HG02759 (cell line): ENCODE data around the gene TMEM80.
"Not testable (repeated sequence)": the region's sequence is repeated elsewhere in the genome, so short reads cannot be mapped to it uniquely, and the experiment has no call there.

Source experiments
- ATAC-seq: cut with Tn5 transposase; IDR thresholded peaks from one replicate; pipeline ENCODE4 v1.9.1; 2021; ENCODE audit warnings: mild to moderate bottlenecking, moderate library complexity; ENCODE audit not compliant: unreplicated experiment

TMEM80 gene

DNA sequence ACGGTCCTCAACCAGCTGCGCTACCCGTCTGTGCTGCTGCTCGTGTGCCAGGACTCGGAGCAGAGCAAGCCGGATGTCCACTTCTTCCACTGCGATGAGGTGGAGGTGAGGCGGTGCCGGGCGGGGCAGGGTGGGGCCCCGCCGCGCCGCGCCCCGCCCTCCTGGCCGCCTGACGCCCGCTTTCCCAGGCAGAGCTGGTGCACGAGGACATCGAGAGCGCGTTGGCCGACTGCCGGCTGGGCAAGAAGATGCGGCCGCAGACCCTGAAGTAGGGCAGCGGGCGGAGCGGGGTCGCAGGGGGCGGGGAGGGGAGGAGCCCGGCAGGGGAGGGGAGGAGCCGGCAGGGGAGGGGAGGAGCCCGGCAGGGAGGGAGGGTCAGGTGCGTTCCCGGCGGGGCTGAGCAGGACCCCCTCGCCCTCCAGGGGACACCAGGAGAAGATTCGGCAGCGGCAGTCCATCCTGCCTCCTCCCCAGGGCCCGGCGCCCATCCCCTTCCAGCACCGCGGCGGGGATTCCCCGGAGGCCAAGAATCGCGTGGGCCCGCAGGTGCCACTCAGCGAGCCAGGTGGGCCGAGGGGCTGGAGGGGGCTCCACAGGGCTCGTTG is 25.1 kb downstream of the TMEM80 start:
- ATAC-seq = no peak

- ATAC-seq = no peak
Observed at GRCh38 chr11:721247-721740, 25.7 kb downstream of the TMEM80 start.

DNA sequence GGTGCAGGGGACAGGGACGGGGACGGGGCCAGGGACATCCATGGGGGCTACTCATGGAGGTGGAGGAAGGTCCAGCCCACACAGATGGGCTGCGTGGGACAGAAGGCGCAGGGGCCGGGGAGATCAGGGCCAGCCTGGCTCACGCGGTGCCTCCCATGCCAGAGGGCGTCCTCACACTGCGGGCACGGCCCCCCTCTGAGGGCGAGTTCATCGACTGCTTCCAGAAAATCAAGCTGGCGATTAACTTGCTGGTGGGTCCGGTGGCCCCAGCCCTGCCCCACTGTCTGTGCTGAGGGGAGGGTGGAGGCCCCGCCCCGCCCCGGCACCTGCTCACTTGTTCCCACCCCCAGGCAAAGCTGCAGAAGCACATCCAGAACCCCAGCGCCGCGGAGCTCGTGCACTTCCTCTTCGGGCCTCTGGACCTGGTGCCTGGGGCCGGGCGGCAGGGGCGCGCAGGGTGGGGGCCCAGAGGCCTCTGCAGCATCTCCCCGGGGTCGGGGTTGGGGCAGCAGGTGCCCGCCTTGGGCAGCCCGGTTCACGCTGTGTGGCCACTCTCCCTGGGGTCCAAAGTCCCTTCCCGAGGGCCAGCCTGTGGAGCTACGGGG is 26.2 kb downstream of the TMEM80 start:
- no peak for ATAC-seq

DNA sequence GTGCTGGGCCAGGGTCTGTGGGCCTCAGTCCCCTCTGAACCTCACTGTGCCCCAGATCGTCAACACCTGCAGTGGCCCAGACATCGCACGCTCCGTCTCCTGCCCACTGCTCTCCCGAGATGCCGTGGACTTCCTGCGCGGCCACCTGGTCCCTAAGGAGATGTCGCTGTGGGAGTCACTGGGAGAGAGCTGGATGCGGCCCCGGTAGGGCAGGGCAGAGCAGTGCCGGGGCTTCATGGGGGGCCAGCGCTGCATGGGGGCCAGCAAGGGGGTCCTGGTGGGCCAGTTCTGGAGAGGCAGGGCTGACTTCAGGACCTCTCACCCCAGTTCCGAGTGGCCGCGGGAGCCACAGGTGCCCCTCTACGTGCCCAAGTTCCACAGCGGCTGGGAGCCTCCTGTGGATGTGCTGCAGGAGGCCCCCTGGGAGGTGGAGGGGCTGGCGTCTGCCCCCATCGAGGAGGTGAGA is 26.8 kb downstream of the TMEM80 start:
- no peak for ATAC-seq

DNA sequence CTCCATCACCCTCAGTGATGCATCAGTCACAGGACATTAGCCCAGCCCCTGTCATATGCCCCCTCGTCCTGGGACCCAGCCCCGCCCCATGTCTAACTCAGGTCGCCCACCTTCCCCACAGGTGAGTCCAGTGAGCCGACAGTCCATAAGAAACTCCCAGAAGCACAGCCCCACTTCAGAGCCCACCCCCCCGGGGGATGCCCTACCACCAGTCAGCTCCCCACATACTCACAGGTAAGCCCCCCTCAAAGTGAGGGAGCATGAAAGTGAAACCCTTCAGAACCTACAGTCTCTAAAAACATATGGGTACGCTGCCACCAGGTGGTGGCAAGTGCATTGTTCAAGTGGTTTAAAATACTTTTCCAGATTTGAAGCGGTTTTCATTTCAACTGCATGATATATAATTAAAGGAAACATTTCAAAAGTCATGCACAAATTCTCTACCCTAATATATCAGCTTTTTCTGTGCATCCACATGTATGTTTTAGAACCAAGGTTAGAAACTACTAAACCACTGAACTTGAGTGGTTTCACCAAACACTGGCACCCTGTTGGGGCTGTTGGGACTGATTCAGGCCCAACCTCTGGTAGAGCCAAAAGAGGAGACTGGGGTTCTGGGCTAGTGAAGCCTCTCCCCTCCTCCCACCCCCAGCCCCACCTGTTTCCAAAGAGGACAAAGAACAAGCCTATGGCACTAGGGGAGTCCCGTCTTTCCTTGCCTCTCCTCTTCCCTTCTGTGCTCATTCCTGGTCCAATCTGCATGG is 27.7 kb downstream of the TMEM80 start:
- ATAC-seq = no peak

DNA sequence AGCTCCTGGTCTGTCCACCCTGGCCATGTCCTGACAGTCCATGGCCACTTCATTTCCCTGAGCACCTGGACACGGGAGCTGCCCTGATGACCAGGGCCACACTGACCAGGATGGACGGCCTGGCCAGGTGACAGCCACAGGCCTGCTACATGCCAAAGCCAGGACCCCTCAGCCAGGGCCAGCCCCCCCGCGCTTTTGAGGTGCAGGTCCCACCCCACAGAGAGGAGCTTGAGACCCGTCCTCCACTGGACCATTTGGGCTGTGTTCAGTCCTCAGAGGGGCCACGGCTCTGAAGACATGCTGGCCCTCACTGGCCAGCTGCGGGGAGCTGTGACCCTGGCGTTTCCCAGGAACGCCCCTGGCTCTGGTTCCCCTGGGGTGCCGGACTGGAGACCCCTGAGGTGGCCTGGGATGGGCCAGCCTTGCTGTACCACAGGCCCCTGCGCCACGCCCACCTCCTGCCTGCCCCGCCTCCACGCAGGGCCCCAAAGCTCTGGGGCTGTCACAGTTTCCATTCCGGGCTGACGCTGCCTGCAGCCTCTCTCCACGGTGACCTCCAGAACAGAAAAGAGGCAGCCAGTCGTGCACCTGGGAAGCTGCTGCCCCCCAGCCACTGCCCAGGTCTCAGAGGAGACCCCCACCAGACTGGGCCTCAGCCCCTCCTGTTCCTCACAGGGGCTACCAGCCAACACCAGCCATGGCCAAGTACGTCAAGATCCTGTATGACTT is 28.6 kb downstream of the TMEM80 start:
- no peak for ATAC-seq

DNA sequence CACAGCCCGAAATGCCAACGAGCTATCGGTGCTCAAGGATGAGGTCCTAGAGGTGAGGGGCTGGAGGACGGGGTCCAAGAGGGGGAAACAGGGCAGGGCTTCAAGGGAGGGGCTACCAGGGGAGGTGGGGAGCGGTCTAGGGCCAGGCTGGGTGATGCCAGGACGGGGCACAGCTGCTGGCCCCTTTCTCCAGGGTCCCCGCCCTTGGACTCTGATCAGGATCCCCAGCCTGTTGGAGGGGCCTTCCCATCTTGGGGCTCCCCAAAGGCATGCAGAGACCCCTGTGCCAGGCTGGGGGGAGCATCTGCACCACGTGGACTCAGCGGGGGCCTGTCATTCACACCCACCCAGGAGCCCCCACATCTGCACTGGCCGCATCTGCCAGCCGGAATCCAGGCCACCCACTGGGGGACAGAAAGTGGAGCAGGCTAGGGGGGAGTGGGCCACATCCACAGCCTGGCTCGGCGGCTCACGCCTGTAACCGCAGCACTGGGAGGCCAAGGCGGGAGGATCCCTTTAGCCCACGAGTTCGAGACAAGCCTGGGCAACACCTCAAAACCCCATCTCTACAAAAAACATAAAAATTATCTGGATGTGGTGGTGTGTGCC is 29.3 kb downstream of the TMEM80 start:
- ATAC-seq = no peak

DNA sequence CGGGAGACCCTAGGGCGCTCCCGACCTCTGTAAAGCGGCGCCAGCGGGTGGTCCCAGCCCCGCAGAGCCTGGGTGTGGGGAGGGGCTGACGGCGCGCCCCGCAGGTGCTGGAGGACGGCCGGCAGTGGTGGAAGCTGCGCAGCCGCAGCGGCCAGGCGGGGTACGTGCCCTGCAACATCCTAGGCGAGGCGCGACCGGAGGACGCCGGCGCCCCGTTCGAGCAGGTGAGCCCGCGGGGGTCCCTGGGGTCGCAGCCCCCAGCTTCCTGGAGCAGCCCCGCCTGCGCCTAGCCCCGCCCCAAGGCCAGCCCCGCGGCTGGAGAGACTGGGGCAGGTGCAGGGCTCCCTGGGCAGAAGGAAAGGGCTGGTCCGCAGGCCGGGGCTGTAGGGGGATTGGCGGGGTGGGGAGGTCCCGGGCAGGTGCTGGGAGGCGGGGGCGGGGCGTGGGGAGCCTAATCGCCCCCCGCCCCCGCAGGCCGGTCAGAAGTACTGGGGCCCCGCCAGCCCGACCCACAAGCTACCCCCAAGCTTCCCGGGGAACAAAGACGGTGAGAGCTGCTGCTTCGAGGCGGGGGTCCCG is 30.1 kb downstream of the TMEM80 start:
- ATAC-seq = no peak

- ATAC-seq = no peak
Observed at GRCh38 chr11:726278-727220, 30.9 kb downstream of the TMEM80 start.

- ATAC-seq = no peak
Observed at GRCh38 chr11:727281-727701, 31.7 kb downstream of the TMEM80 start.

GRCh38 chr11:727859-728748 is 32.5 kb downstream of the TMEM80 start:
- no peak for ATAC-seq

GRCh38 chr11:728901-729491 is 33.4 kb downstream of the TMEM80 start:
- ATAC-seq = no peak

DNA sequence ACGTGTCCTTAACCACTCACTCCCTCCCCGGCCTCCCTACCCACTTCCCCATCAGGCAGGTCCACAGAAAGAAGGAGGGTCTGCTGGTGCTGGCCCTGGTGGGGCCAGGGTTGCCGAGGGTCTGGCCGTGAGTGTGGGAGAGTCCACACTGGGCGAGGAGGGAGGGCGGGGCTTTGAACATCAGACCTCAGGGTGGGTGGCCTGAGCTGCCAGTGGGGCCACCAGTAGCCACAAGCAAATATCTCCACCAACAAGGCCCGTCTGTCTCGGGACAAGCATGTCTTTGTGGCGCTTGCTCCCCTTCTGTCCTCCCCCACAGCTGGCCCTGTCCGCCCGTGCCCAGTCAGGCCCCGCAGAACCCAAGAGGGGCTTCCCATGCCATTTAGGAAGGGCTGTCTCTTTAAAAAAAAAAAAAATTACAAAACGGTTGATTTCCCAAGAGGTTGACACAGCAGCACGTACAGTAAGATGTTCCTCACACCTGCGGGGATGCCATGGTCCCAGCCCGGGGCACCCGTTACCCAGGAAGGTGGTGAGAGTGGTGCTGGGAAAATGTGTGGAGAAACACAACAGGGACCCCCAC is 34.0 kb downstream of the TMEM80 start:
- no peak for ATAC-seq

GRCh38 chr11:733072-733471 is 37.5 kb downstream of the TMEM80 start:
- ATAC-seq = no peak

DNA sequence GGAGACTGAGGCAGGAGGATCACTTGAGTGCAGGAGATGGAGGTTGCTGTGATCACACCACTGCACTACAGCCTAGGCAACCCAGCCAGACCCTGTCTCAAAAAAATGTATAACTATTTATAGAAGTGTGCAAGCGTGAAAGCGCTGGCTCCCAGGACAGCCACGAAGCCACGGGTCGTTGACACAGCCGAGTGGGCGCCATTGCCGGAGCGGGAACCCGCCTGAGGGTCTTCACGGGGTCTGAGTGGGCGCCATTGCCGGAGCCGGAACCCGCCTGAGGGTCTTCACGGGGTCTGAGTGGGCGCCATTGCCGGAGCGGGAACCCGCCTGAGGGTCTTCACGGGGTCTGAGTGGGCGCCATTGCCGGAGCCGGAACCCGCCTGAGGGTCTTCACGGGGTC is 38.9 kb downstream of the TMEM80 start:
- ATAC-seq = not testable (repeated sequence)

DNA sequence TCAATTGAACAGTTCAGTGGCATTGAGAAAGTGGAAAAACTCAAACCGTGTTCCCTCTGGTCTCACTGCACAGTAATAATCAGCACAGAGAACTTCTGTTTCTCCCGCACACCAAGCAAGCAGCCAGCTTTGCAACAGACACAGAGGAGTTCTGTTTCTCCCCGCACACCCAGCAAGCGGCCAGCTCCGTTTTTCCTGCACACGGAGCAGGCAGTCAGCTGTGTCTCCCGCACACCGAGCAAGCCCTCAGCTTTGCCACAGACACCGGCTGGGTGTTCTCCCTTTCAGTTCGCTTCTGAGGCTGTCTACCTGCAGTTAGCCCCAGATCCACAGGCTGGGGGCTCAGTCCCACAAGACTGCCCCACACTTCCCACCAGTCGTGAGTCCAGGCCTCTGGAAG is 41.8 kb downstream of the TMEM80 start:
- ATAC-seq = no peak

DNA sequence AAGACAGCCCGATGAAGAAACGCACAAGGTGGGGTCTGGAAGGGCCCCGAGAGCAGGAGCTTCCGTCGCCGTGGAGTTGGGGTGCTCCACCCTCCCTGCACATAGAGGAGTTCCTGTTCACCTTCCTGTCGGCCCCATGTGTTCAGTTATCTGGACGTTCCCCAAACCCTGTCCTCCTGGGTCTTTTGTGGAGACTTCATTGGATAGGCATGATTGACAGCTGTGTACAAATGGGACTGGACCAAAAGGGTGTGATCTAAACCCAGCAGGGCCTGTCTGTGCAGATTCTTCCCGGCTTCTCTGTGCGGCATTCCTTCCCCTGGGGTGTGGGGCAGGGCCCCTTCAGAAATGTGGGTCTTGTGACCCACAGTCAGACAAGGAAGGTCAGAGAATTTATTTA is 42.3 kb downstream of the TMEM80 start:
- ATAC-seq = not testable (repeated sequence)

GRCh38 chr11:742156-742546 is 46.5 kb downstream of the TMEM80 start:
- no peak for ATAC-seq
